Activated naive CD8-positive, alpha-beta T cell treated with anti-CD3 and anti-CD28 coated beads, Interleukin-2, amount 50 U/mL, for 24 hours (primary cell): ENCODE results near the gene PIN1.
A peak's percentile ranks its signal among the peaks of the same experiment; 100 is the strongest.
"Not testable (repeated sequence)": the region's sequence is repeated elsewhere in the genome, so short reads cannot be mapped to it uniquely, and the experiment has no call there.

Source experiments
- ATAC-seq: fragments of 150-1000 bp; cut with Tn5 transposase; one replicate; pipeline ENCODE4 v1.10.0; 2021
- DNase-seq: peaks from one replicate; pipeline ENCODE4 v3.0.0; 2021
- H3K27ac Mint-ChIP-seq: one replicate; pipeline ENCODE4 v1.8.0; 2021; ENCODE audit warnings: mild to moderate bottlenecking, mixed read lengths
- H3K27me3 Mint-ChIP-seq: one replicate; pipeline ENCODE4 v1.8.0; 2021; ENCODE audit warnings: mixed read lengths
- H3K36me3 Mint-ChIP-seq: one replicate; pipeline ENCODE4 v1.8.0; 2021; ENCODE audit warnings: low read depth, mixed read lengths
- H3K4me1 Mint-ChIP-seq: one replicate; pipeline ENCODE4 v1.8.0; 2021; ENCODE audit warnings: mixed read lengths
- H3K4me3 Mint-ChIP-seq: one replicate; pipeline ENCODE4 v1.8.0; 2021; ENCODE audit warnings: mild to moderate bottlenecking, moderate library complexity, mixed read lengths
- H3K9me3 Mint-ChIP-seq: one replicate; pipeline ENCODE4 v1.8.0; 2021; ENCODE audit warnings: mixed read lengths

The PIN1 gene

GRCh38 chr19:9834726-9835506 lies at the start of gene PIN1:
Gene PIN1 (plus strand): TSS chr19:9835318. CDS start chr19:9835345, 27 bp downstream.
- ATAC-seq (peak; percentile 98), DNase-seq (peak; percentile 99)
- Mint-ChIP-seq H3K27ac (peak within 1 kb of the TSS; percentile 78), H3K36me3 (peaks cover 22% of the 10 kb centered on the region), H3K27me3 (no peaks in the 10 kb centered on the region), H3K4me1 (peaks cover 23% of the 10 kb centered on the region), H3K4me3 (peak within 1 kb of the TSS; percentile 85), H3K9me3 (no peaks in the 10 kb centered on the region)

GRCh38 chr19:9785367-9786331 lies 49.5 kb upstream of the PIN1 start:
- Mint-ChIP-seq H3K4me3 (peak overlapping the region; percentile 91), H3K27ac (peak overlapping the region; percentile 79), H3K27me3 (no peaks in the 10 kb centered on the region), H3K4me1 (peaks cover 30% of the 10 kb centered on the region), H3K36me3 (no peaks in the 10 kb centered on the region), H3K9me3 (no peaks in the 10 kb centered on the region)
- peak; percentile 98 for DNase-seq
- ATAC-seq, result peak; percentile 84

DNA sequence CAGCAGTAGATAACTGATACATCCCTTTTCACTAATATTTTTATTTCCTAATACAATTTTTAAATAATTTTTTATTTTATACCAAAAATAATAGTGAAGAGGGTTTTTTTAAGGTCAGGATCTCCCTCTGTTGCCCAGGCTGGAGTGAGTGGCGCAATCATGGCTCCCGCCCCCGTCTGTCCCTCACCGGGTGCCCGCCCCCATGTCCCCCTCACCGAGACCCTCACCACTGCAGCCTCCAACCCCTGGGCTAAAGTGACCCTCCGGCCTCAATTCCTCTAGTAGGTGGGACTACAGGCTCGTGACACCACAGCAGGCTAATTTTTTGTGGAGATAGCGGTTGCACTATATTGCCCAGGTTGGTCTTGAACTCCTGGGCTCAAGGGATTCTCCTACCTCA lies 48.8 kb upstream of the PIN1 start:
- Mint-ChIP-seq H3K9me3 (no peaks in the 10 kb centered on the region), H3K27me3 (no peaks in the 10 kb centered on the region), H3K4me3 (peak overlapping the region; percentile 91), H3K27ac (peak overlapping the region; percentile 79), H3K36me3 (no peaks in the 10 kb centered on the region), H3K4me1 (peaks cover 37% of the 10 kb centered on the region)
- ATAC-seq (no peak), DNase-seq (no peak)

- Mint-ChIP-seq H3K4me1 (peaks cover 39% of the 10 kb centered on the region), H3K4me3 (peak overlapping the region; percentile 91), H3K27ac (peak overlapping the region; percentile 22), H3K9me3 (no peaks in the 10 kb centered on the region), H3K27me3 (no peaks in the 10 kb centered on the region), H3K36me3 (no peaks in the 10 kb centered on the region)
- DNase-seq (no peak), ATAC-seq (no peak)
These were observed 48.3 kb upstream of the PIN1 start for GRCh38 chr19:9786819-9787218.

DNA sequence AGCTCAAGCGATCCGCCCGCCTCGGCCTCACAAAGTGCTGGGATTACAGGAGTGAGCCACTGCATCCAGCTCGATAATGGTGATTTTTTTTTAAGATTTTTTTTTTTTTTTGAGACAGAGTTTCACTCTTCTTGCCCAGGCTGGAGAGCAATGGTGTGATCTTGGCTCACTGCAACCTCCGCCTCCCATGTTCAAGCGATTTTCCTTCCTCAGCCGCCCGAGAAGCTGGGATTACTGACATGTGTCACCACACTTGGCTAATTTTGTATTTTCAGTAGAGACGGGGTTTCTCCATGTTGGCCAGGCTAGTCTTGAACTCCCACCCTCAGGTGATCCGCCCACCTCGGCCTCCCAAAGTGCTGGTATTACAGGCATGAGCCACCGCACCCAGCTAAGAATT lies 46.5 kb upstream of the PIN1 start:
- H3K36me3 Mint-ChIP-seq, DNase-seq: not testable (repeated sequence)

DNA sequence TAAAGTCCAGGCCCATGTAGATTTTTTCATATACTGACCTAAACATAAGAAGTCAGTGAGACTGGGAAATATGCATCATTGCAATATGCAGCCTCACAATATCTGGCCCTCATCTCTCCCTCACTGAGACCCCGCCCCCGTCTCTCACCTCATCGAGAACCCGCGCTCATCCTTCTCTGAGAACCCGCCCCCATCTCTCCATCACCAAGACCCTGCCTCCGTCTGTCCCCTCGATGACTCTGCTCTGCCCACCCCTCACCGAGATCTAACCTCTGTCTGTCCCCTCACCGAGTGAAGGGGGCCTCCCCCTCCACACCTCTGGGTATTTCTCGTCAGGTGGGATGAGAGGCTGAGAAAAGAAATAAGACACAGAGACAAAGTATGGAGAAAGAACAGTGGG lies 46.1 kb upstream of the PIN1 start:
- ATAC-seq (no peak), DNase-seq (no peak)
- no peaks in the 10 kb centered on the region for H3K9me3 Mint-ChIP-seq
- H3K4me3 Mint-ChIP-seq, result no peak overlapping the region
- no peaks in the 10 kb centered on the region for H3K27me3 Mint-ChIP-seq
- H3K4me1 Mint-ChIP-seq, result peaks cover 43% of the 10 kb centered on the region
- no peak overlapping the region for H3K27ac Mint-ChIP-seq
- no peaks in the 10 kb centered on the region for H3K36me3 Mint-ChIP-seq

More for the DNA sequence above, 46.5 kb upstream of the PIN1 start:
- peaks cover 45% of the 10 kb centered on the region for H3K4me1 Mint-ChIP-seq
- ATAC-seq, H3K9me3 Mint-ChIP-seq, H3K4me3 Mint-ChIP-seq, H3K27me3 Mint-ChIP-seq, H3K27ac Mint-ChIP-seq: not testable (repeated sequence)

DNA sequence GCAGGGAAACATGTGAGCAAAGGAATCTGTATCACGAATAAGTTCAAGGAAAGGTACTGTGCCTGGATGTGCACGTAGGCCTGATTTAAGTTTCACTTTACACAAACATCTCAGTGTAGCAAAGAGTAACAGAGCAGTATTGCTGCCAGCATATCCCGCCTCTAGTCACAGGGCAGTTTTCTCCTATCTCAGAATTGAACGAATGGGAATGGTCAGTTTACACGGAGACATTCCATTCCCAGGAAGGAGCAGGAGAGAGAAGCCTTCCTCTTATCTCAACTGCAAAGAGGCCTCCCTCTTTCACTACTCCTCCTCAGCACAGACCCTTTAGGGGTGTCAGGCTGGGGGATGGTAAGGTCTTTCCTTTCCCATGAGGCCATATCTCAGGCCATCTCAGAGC lies 45.5 kb upstream of the PIN1 start:
- H3K36me3 Mint-ChIP-seq, DNase-seq, H3K27ac Mint-ChIP-seq, ATAC-seq, H3K4me3 Mint-ChIP-seq, H3K9me3 Mint-ChIP-seq, H3K27me3 Mint-ChIP-seq: not testable (repeated sequence)
- H3K4me1 Mint-ChIP-seq, result peaks cover 39% of the 10 kb centered on the region

- ATAC-seq, H3K36me3 Mint-ChIP-seq, DNase-seq, H3K9me3 Mint-ChIP-seq, H3K27me3 Mint-ChIP-seq, H3K27ac Mint-ChIP-seq: not testable (repeated sequence)
- peaks cover 33% of the 10 kb centered on the region for H3K4me1 Mint-ChIP-seq
- H3K4me3 Mint-ChIP-seq, result peak overlapping the region; percentile 82
These were observed 44.1 kb upstream of the PIN1 start for GRCh38 chr19:9791073-9791367.

- Mint-ChIP-seq H3K27me3 (no peaks in the 10 kb centered on the region), H3K36me3 (no peaks in the 10 kb centered on the region), H3K4me3 (peak overlapping the region; percentile 82), H3K4me1 (peaks cover 33% of the 10 kb centered on the region), H3K27ac (peak overlapping the region; percentile 84), H3K9me3 (no peaks in the 10 kb centered on the region)
- peak; percentile 90 for DNase-seq
- peak; percentile 72 for ATAC-seq
These were observed 43.4 kb upstream of the PIN1 start for GRCh38 chr19:9791552-9792205.

GRCh38 chr19:9792206-9793070 lies 42.7 kb upstream of the PIN1 start:
- Mint-ChIP-seq H3K27me3 (no peaks in the 10 kb centered on the region), H3K4me3 (peak overlapping the region; percentile 82), H3K36me3 (no peaks in the 10 kb centered on the region), H3K9me3 (no peaks in the 10 kb centered on the region), H3K27ac (peak overlapping the region; percentile 75), H3K4me1 (peaks cover 32% of the 10 kb centered on the region)
- DNase-seq (peak; percentile 91), ATAC-seq (peak; percentile 68)

- peak; percentile 66 for DNase-seq
- Mint-ChIP-seq H3K27ac (peak overlapping the region; percentile 71), H3K4me1 (peaks cover 32% of the 10 kb centered on the region), H3K9me3 (no peaks in the 10 kb centered on the region), H3K36me3 (no peaks in the 10 kb centered on the region), H3K4me3 (peak overlapping the region; percentile 82), H3K27me3 (no peaks in the 10 kb centered on the region)
- ATAC-seq, result peak; percentile 26
These were observed 42.0 kb upstream of the PIN1 start for GRCh38 chr19:9793071-9793591.

- no peaks in the 10 kb centered on the region for H3K9me3 Mint-ChIP-seq
- no peak overlapping the region for H3K4me3 Mint-ChIP-seq
- ATAC-seq (peak; percentile 60), DNase-seq (peak; percentile 79)
- H3K27me3 Mint-ChIP-seq, result no peaks in the 10 kb centered on the region
- H3K36me3 Mint-ChIP-seq, result no peaks in the 10 kb centered on the region
- peaks cover 21% of the 10 kb centered on the region for H3K4me1 Mint-ChIP-seq
- no peak overlapping the region for H3K27ac Mint-ChIP-seq
These were observed 38.9 kb upstream of the PIN1 start for GRCh38 chr19:9796113-9796773.

DNA sequence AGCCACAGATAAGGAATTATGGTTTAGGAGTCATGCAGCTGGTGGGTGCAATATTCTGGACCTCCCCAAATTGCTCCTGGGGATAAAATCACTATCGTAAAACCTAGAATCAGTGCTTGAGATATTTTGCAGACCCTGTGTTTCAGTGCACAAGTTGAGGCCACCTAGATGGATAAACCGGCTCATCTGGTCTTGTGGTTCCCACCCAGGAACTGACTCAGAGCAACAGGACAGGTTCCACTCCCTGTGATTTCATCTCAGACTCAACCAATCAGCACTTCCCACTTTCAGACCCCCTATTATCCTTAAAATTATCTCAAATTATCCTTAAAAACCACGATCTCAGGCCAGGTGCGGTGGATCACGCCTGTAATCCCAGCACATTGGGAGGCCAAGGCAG lies 37.2 kb upstream of the PIN1 start:
- DNase-seq, result no peak
- Mint-ChIP-seq H3K4me3 (no peak overlapping the region), H3K27me3 (no peaks in the 10 kb centered on the region), H3K36me3 (no peaks in the 10 kb centered on the region), H3K4me1 (peaks cover 17% of the 10 kb centered on the region), H3K9me3 (no peaks in the 10 kb centered on the region), H3K27ac (no peak overlapping the region)
- ATAC-seq, result no peak
